Thyroid gland (tissue), 4 donors: ENCODE data around the gene MPG. TPM values are rescaled to one million over a fixed set of nuclear protein-coding genes. Genes with fewer than 3 reads are reported as not detected.

Experiments
- DNase-seq, 2 donors: peaks; one replicate each; pipeline ENCODE4 v3.0.0-alpha.2; 2019
- H3K27ac ChIP-seq, 3 donors: fragments of 200-600 bp; sonication (generic); 1 replicate in 2 of 3; 2 replicates in 1 of 3; pipeline ENCODE4 v1.5.1; 2016 to 2019; ENCODE audit warnings: mild to moderate bottlenecking in 1 of 3, moderate library complexity in 1 of 3
- H3K27me3 ChIP-seq: fragments of 200-600 bp; sonication (generic); one replicate; pipeline ENCODE4 v1.5.1; 2019
- H3K36me3 ChIP-seq, 2 donors: fragments of 200-600 bp; sonication (generic); one replicate each; pipeline ENCODE4 v1.5.1; 2016 to 2019
- H3K4me1 ChIP-seq, 2 donors: fragments of 200-600 bp; sonication (generic); one replicate each; pipeline ENCODE4 v1.5.1; 2017 to 2019
- H3K4me3 ChIP-seq, 3 donors: fragments of 200-600 bp; sonication (generic); replicated peaks in 1 of 3; 1 replicate in 2 of 3; 2 replicates in 1 of 3; pipeline ENCODE4 v1.5.1; 2016; ENCODE audit warnings: mild to moderate bottlenecking in 1 of 3
- H3K9me3 ChIP-seq: fragments of 200-600 bp; sonication (generic); one replicate; pipeline ENCODE4 v1.5.1; 2017
- CTCF ChIP-seq, 6 experiments: fragments of 200-600 bp in 3 of 6; fragments of 450-650 bp in 3 of 6; sonication (generic) in 3 of 6; IDR thresholded peaks; one replicate each; pipeline ENCODE4 v1.5.1; 2016 to 2019; ENCODE audit warnings: antibody characterized with exemption in 6 of 6, mild to moderate bottlenecking in 2 of 6, inconsistent platforms in 1 of 6, moderate library complexity in 1 of 6
- POLR2A ChIP-seq, 2 donors: fragments of 450-650 bp; IDR thresholded peaks; one replicate each; pipeline ENCODE4 v1.6.1; 2017; ENCODE audit warnings: antibody characterized with exemption in 2 of 2, mild to moderate bottlenecking in 2 of 2, moderate library complexity in 1 of 2
- WGBS, 2 donors: methylation state at CpG; one replicate each; pipeline ENCODE4 v1.1.5; 2017; 5-methylcytosine and 5-hydroxymethylcytosine counted together
- intact Hi-C: fragments of 100-400 bp; cut with DNase I; formaldehyde crosslinking; loops from one replicate; pipeline ENCODE4 v1.15.1; 2023
- total RNA-seq, 4 donors: library from RNA; depleted of rRNA; stranded (reverse); fragments of >200 nt; gene quantifications; one replicate each; pipeline ENCODE4 v1.2.3, GENCODE V29; 2016

MPG gene
- total RNA-seq, 4 donors from 2014 or later: 75.8 to 150 (median 104) TPM

- TF ChIP-seq CTCF (IDR thresholded peaks at IDR 0.05): no peak
- TF ChIP-seq POLR2A (IDR thresholded peaks at IDR 0.05): peak in 1 of 2 donors; percentile 81
- H3K36me3 ChIP-seq: peaks cover 20 to 26% of the 10 kb centered on the region in 2 donors
- no peaks in the 10 kb centered on the region for H3K27me3 ChIP-seq
- H3K27ac ChIP-seq: peak within 1 kb of the TSS; percentile 35 to 70 (median 55)
- 0 to 5% methylated on average over 29 to 31 of the region's 91 CpGs for WGBS, 2 donors
- peak within 1 kb of the TSS; percentile 53 to 72 (median 72) for H3K4me3 ChIP-seq
- peak; percentile 100 for DNase-seq
- intact Hi-C loops: no loop called here
- peaks cover 14 to 23% of the 10 kb centered on the region in 2 donors for H3K4me1 ChIP-seq
- no peaks in the 10 kb centered on the region for H3K9me3 ChIP-seq
Observed at GRCh38 chr16:53346-54236, 24.4 kb upstream of the MPG start, which contains the start of the genes POLR3K and SNRNP25. TSS of gene POLR3K (minus strand) at chr16:53608. CDS start at chr16:53586, 22 bp downstream. TSS of gene SNRNP25 (plus strand) at chr16:53828. CDS start at chr16:54017, 189 bp downstream.

- Histone ChIP-seq H3K27me3 (no peaks in the 10 kb centered on the region), H3K36me3 (peaks cover 25 to 30% of the 10 kb centered on the region in 2 donors), H3K4me1 (peaks cover 14 to 23% of the 10 kb centered on the region in 2 donors), H3K9me3 (no peaks in the 10 kb centered on the region), H3K4me3 (peak overlapping the region in 1 of 3 donors; percentile 72), H3K27ac (peak overlapping the region in 1 of 3 donors; percentile 26)
- DNase-seq: no peak
- TF ChIP-seq CTCF (IDR thresholded peaks at IDR 0.05) (no peak), POLR2A (IDR thresholded peaks at IDR 0.05) (no peak)
- intact Hi-C loops: no loop called here
- 57 to 60% methylated on average over 12 of the region's 12 CpGs for WGBS, 2 donors
Observed at GRCh38 chr16:54237-54581, 23.8 kb upstream of the MPG start.

GRCh38 chr16:55571-56136 lies 22.4 kb upstream of the MPG start:
- H3K36me3 ChIP-seq: peaks cover 31 to 35% of the 10 kb centered on the region in 2 donors
- H3K27ac ChIP-seq: no peak overlapping the region
- peaks cover 14 to 22% of the 10 kb centered on the region in 2 donors for H3K4me1 ChIP-seq
- no peaks in the 10 kb centered on the region for H3K9me3 ChIP-seq
- intact Hi-C loops: no loop called here
- DNase-seq: no peak
- no peak overlapping the region for H3K4me3 ChIP-seq
- no peaks in the 10 kb centered on the region for H3K27me3 ChIP-seq
- 90 to 95% methylated on average over 11 of the region's 11 CpGs for WGBS, 2 donors
- TF ChIP-seq POLR2A (IDR thresholded peaks at IDR 0.05) (no peak), CTCF (IDR thresholded peaks at IDR 0.05) (no peak)

- intact Hi-C loops: no loop called here
- H3K4me1 ChIP-seq: peaks cover 9 to 15% of the 10 kb centered on the region in 2 donors
- H3K27me3 ChIP-seq: no peaks in the 10 kb centered on the region
- no peak overlapping the region for H3K4me3 ChIP-seq
- no peak overlapping the region for H3K27ac ChIP-seq
- H3K9me3 ChIP-seq: no peaks in the 10 kb centered on the region
- peaks cover 39 to 40% of the 10 kb centered on the region in 2 donors for H3K36me3 ChIP-seq
- DNase-seq: no peak
- WGBS, 2 donors: 93 to 95% methylated on average over 16 to 17 of the region's 17 CpGs
- TF ChIP-seq CTCF (IDR thresholded peaks at IDR 0.05) (no peak), POLR2A (IDR thresholded peaks at IDR 0.05) (no peak)
Observed at GRCh38 chr16:56231-56927, 21.6 kb upstream of the MPG start.
